ENCODE measurements around the gene PTOV1.
A peak's percentile ranks its signal among the peaks of the same experiment; 100 is the strongest.

The PTOV1 gene

GRCh38 chr19:49861107-49861506 lies 10.1 kb downstream of the PTOV1 start:
- DNase-seq: peak; percentile 73

GRCh38 chr19:49861541-49862378 lies 10.8 kb downstream of the PTOV1 start:
- DNase-seq: no peak

DNA sequence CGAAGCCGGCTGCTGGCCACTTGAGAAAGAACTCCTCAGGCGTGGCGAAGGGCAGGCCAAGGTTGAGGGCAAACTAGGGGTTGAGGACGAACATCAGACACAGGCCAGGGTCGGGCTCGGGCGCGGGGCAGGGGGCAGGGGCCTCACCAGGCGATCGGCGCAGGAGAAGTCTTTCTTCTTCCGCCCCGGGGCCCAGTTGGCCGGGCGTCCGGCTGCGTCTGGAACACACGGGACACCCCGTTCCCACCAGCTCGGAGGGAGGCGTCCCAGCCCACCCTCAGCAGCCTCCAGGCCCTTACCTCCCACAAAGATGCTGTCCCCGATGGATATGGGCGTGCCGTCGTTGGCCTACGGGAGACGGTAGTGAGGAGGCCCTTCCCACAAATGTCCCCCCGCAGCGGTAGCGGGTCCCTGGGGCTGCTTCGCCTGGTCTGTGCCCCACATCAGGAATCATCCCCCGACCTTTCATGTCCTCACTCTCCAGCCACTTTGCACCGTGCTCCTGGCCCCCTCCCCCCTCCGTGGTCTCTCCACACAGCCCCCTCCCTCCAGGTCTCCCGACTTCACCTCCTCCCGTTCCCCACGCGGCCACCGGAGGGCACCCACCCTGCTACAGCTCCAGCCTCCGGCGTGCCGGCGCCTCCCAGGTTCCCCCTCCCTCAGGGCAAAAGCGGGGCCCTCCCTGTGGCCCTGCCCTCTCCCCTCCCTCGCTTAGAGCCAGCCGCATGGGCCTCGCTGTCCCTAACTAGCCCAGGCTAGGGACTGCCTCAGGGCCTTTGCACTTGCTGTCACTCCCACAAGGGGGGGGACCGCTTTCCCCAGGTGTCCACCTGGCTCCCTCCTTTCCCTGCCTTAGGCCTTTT lies 11.7 kb downstream of the PTOV1 start:
- peak; percentile 79 for DNase-seq

DNA sequence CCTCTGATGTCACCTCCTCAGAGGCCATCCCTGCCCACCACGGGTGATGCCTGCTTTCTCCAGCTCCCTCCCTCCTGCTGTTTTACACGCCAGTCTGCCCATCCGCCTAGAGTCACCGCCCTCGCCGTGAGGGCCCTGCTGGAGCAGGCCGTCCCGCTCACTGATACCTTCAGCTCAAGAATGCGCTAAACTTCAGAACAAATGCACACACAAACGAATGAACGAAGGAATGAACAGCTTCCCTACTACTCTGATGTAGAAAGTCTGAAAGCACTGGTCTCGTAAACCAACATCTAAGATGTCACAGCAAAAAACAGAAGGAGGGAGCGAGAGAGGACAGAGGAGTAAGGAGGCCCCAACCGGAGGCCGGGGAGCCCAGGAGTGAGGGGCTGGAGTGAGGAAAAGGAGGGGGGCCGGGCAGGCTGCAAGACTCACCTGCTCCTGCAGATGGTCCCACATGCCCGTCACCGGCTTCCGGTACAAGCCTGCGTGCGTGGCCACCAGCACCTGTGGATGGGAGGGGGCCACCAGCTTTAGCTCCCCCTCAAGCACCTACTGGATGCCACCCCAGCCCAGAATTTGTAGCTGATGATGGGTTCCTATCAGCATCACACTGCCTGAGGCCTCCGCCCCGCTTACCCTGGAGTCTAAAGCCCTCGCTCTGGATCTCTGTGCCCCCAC lies 12.4 kb downstream of the PTOV1 start:
- DNase-seq: no peak

DNA sequence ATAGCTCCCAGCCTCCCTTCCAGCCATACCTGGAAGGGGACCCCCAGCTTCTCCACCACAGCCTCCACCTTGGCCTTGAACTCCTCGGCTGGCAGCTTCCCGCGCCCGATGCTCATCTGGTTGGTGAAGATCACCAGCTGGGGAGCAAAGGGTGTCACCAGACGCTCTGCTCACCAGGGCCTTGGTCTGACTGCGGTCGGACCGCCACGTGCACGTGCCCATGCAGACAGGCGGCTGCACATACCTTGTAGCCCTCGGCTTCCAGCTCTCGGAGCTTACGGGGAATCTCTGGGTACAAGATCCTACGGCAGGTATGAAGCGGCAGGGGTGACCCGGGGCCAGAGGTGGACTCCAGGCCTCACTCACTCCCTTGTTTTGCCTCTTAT lies 13.0 kb downstream of the PTOV1 start:
- DNase-seq: peak; percentile 38

- no peak for DNase-seq
Measured at GRCh38 chr19:49864890-49865289, 13.9 kb downstream of the PTOV1 start.

GRCh38 chr19:49866933-49867782 lies 16.2 kb downstream of the PTOV1 start, which contains the start of gene PNKP:
PNKP (minus strand) TSS chr19:49867576; CDS start chr19:49867204, 372 bp downstream.
- DNase-seq: peak; percentile 96

DNA sequence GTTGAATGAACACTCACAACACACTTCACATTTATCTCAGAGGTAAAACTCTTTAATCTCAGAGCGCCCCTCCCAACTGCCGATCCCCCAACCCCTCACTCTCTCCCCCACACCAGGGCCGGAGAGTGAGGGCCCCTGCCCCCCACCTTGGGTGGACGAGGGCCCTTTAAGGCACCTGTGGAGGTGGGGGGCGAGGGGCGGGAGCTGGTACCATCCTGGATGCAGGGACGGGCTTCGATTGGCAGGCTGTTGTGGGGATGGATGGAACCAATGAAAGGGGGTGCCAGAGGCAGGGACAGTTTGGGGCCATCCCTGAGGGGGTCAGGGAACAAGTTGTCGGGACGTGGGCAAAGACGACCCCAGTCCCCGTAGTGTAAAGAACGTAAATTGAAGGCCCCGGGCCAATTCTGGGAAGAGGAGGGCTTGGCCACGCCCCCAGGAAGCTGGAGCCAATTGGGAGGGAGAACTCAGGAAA lies 18.1 kb downstream of the PTOV1 start:
- DNase-seq: no peak

DNA sequence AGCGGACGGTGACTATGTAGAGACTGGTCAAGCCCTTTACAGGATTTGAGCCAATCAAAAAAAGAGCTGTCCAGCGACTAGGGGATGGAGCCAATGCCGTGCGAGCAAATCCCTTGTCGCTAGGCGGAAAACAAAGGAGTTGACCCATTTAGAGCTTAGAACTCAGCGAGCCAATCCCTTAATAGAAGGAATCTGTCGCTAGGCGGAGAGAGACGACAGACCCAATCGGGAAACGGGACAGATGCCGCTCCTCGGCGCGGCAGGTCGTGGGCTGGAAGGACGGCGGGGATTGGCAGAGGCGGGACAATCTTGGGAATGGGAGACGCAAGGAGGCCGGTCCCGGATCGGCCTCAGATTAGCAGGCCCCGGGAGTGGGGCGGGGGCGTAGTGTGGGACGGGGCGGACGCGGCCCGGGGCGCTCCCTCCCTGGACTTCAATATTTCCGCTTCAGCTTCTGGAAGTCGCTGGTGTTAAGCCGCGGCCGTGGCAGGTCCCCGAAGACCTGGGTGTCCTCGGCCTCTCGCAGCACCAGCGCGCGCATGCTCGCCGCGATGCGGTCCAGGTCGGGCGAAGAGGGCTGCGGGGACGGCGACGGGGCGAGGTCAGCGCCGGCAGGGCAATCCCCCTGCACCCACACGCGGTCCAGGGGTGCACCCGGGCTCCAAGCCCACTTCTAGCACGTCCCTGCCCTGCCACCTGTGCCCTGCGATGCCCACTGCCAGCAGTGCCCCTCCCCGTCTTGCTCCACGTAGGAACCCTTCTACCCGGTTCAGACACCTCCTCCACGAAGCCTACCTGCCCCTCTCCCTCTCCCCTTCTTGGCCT lies 18.7 kb downstream of the PTOV1 start:
- DNase-seq: peak; percentile 99

- DNase-seq: no peak
Measured at GRCh38 chr19:49870309-49870901, 19.4 kb downstream of the PTOV1 start.

DNA sequence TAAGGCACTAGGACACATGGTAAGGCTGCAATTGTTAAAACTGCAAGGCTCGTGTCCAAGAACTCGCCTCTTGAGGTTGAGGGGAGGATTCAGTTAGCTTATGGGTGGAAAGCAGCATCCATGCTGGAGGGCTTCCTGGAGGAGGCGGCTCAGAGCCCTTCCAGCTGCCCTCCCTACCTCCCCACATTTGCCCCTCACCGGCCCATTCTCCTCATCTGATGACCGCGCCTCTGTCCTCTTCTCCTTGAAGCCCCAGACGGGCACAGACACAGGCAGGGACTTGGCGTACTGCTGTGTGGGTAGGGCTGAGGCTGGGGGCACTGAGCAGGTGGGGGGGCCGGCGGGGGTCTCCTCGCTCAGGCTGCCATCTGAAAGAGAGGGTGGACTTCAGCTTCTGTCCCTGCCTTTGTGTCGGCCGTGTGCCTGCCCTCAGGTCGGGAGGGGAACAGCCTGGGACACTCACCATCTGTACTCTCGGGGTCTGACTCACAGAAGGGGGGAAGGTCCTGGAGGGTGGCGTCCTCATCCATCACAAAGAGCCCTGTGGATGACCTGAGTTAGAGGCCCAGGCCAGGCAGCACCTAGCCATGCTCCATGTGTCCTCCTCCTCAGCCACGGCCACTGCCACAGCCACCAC lies 20.5 kb downstream of the PTOV1 start:
- DNase-seq: no peak

DNA sequence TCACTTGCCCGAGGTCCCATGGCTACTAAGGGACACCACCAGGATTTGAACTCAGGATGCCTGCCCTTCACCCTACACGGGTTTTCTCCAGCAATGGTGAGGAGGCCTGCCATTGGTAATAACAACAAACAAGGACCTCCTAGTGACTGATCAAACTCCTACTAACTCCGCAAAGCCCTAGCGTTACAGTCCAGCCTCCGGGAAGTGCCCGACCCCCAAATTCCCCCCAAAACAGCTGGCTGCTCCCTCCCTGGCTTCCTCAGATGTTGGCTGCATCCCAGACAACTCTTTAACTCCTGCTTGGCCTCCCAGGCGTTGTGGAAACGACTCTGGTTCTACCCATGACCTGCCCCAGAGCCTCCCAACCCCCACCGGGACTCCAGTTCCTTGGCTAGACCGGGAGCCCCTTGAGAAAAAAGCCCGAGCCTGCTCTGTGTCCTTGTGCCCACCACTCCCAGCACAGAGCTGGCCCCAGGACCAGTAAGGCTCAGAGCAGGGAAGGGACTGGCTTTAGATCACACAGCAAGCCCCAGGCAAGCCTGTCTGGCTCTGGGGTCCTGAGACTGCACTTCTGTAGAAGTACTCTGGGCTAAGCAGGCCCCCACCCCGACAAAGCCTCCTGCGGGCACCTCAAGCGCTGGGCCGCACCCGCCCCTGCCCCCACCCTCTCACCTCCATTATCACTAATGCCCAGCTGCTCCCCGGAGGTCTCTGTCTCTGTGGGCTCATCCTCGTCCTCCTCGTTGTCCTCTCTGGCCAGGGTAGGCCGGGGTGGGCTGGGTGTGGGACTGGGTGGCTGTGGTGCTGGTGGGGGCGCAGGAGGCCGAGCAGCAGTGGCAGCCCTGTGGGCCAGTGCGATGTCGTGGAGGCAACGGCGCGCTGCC lies 21.5 kb downstream of the PTOV1 start:
- no peak for DNase-seq

DNA sequence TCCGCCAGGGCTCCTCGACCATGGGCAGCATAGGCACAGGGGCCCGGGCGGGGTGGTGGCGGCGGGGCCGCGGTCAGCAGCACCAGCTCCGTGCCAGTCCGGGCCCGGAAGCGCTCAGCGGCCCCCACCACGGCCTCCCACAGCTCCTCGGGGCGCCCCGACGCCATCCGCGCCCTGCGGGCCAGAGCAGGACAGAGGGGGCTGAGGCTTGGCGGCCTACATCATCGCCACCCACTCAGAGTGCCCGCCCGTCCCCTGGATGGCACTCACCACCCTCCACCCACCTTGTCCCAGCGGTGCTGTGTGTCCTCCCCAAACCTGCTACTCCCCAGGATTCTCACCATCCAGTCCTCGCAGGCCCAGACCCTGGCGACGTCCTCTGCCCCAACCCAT lies 22.2 kb downstream of the PTOV1 start:
- no peak for DNase-seq

- DNase-seq: no peak
Measured at GRCh38 chr19:49873834-49874233, 22.9 kb downstream of the PTOV1 start.

DNA sequence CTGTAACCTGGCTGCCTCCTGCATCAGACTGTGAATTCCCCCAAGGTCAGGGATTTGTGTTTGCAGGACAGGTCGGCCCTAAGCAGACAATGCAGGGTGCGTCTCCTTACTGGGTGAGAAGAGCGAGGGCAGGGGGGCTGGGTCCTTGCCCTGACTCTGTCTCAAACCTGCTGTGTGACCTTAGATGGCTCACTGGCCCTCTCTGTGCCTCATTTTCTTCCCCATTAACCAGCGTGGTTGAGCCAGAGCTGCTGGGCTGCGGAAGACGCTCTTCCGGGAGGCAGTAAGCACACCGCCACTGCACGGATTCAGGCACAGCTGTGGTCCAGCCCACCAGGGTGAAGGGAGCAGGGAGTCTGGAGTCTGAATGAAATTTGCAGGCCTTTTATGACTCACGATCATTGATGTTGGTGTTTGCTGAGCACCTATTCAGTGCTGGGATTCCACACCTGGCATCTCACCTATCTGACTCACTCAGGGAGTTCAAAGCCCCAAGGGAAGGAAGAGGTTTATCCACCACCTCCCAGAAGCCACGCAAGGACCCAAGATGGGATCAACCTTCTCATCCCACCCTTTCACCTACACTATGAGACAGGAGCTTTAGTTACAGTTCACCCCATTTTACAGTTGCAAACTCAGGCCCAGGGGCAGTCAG lies 23.7 kb downstream of the PTOV1 start:
- DNase-seq: no peak

- DNase-seq: no peak
Measured at GRCh38 chr19:49875177-49875576, 24.2 kb downstream of the PTOV1 start.

GRCh38 chr19:49875857-49876421 lies 25.0 kb downstream of the PTOV1 start:
- no peak for DNase-seq

- peak; percentile 99 for DNase-seq
Measured at GRCh38 chr19:49876422-49877019, 25.6 kb downstream of the PTOV1 start.
